ENCODE data around the gene MS4A2. TPM values are rescaled to one million over a fixed set of nuclear protein-coding genes. Genes with fewer than 3 reads are reported as not detected.

Gene MS4A2
- total RNA-seq, 1 experiment from 2014 or later, result not detected

DNA sequence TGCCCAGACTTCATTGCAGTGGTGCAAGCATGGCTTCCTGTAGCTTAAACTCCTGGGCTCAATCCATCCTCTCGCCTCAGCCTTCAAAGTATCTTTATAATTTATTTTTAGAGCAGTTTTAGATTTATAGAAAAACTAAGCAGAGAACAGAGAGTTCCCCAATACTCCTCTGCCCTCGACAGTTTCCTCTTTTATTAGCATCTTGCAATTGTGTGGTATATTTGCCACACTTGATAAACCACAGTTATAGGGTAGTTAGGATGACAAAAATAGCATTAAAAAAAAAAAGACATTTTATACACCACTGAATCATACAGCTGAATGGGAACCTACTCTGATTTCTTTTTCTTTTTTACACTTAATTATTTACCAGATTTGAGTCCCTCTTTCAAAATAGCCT is 31.2 kb downstream of the MS4A2 start (continued):
- no peak for TF ChIP-seq ZBTB33 (IDR thresholded peaks at IDR 0.05; ENCODE audit: extremely low read depth, insufficient replicate concordance, low read length)

DNA sequence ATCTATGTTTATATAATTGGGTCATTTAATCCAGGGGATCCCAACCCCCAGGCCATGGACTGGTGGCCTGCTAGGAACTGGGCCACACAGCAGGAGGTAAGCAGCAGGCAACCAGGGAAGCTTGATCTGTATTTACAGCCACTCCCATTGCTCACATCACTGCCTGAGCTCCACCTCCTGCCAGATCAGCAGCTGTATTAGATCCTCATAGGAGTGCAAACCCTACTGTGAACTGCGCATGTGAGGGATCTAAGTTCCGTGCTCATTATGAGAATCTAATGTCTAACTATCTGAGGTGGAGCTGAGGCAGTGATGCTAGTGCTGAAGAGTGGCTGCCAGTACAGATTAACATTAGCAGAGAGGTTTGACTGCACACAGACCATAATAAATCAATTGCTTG is 32.8 kb downstream of the MS4A2 start:
- H3K27ac ChIP-seq (ENCODE audit: low read depth, low read length), result no peak overlapping the region
- RAD21 ChIA-PET (ENCODE audit: low non-redundant PET in 1 of 2, low total read pairs in 2 of 2, uncharacterized antibody in 2 of 2, unreplicated experiment in 2 of 2), result no interaction called here
- DNase-seq (ENCODE audit: low read depth, low spot score) (no peak), ATAC-seq (peak; percentile 52; the same call in 1 of the 2 replicates)
- no peaks in the 10 kb centered on the region for H3K79me2 ChIP-seq (ENCODE audit: insufficient read depth, low read length)
- H3K27me3 ChIP-seq (ENCODE audit: insufficient read depth, low read length), result no peaks in the 10 kb centered on the region
- H3K4me2 ChIP-seq (ENCODE audit: low read length), result no peak overlapping the region
- intact Hi-C loops (cut with micrococcal nuclease), result no loop called here
- BruUV-seq (replicated peaks), result no TSS peak
- CTCF ChIA-PET, result no interaction called here
- no peak overlapping the region for H3K4me3 ChIP-seq (replicated peaks in 1 of 2; ENCODE audit: low read depth in 1 of 2, low read length in 2 of 2)
- H4K20me1 ChIP-seq (ENCODE audit: insufficient read depth), result no peaks in the 10 kb centered on the region
- H3K9me2 ChIP-seq (ENCODE audit: insufficient read depth), result no peaks in the 10 kb centered on the region
- no peak overlapping the region for H2AFZ ChIP-seq (ENCODE audit: low read depth, low read length, poor library complexity, severe bottlenecking)
- no peaks in the 10 kb centered on the region for H3K36me3 ChIP-seq (ENCODE audit: control insufficient read depth in 1 of 2, insufficient read depth in 2 of 2, low read length in 2 of 2)
- no peak overlapping the region for H3K9ac ChIP-seq (ENCODE audit: low read length)
- TF ChIP-seq SP1 (IDR thresholded peaks at IDR 0.05; ENCODE audit: low read depth) (no peak), SRF (IDR thresholded peaks at IDR 0.05; ENCODE audit: low read depth) (no peak), ZBTB33 (IDR thresholded peaks at IDR 0.05; ENCODE audit: extremely low read depth, insufficient replicate concordance, low read length) (no peak), EZH2phosphoT487 (IDR thresholded peaks at IDR 0.05; ENCODE audit: borderline replicate concordance) (no peak), YY1 (IDR thresholded peaks at IDR 0.05; ENCODE audit: extremely low read depth, insufficient replicate concordance, low read depth, low read length) (no peak), JUND (IDR thresholded peaks at IDR 0.05) (no peak), CEBPB (IDR thresholded peaks at IDR 0.05; ENCODE audit: low read depth) (no peak), RAD21 (IDR thresholded peaks at IDR 0.05; ENCODE audit: low read depth) (no peak), CTCF (IDR thresholded peaks at IDR 0.05 in 2 of 3, conservative IDR thresholded peaks at IDR 0.05 in 1 of 3; ENCODE audit: borderline replicate concordance in 1 of 3, insufficient read depth in 1 of 3, low read depth in 2 of 3, low read length in 2 of 3) (no peak), FOSL1 (IDR thresholded peaks at IDR 0.05; ENCODE audit: low read depth) (no peak), ZFX (IDR thresholded peaks at IDR 0.05) (no peak), EZH2 (IDR thresholded peaks at IDR 0.05) (no peak), POLR2AphosphoS5 (IDR thresholded peaks at IDR 0.05; ENCODE audit: low read depth, low read length) (no peak), ZNF274 (IDR thresholded peaks at IDR 0.05; ENCODE audit: low read depth, low read length) (no peak)
- TF ChIP-seq, protein P1, sequence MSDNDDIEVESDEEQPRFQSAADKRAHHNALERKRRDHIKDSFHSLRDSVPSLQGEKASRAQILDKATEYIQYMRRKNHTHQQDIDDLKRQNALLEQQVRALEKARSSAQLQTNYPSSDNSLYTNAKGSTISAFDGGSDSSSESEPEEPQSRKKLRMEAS (IDR thresholded peaks at IDR 0.05), result no peak
- POLR2A ChIA-PET, result interaction anchor here (1.0 kb wide), 1 partner anchor 75 kb away, joined by 3 read pairs; no protein-coding TSS in a partner anchor
- H3K4me1 ChIP-seq (ENCODE audit: control insufficient read depth in 1 of 2, insufficient read depth in 2 of 2, low read length in 2 of 2), result peaks cover 0 to 5% of the 10 kb centered on the region in 2 experiments; a peak in 1 of 4 replicates
- no peaks in the 10 kb centered on the region for H3K9me3 ChIP-seq (ENCODE audit: control insufficient read depth in 1 of 2, insufficient read depth in 1 of 2, low read depth in 1 of 2, low read length in 2 of 2)

All from HCT116 (cell line).